ENCODE measurements around the gene RHAG. TPM values are rescaled to one million over a fixed set of nuclear protein-coding genes. Genes with fewer than 3 reads are reported as not detected.

RHAG gene
- total and polyA plus RNA-seq, 2 donors (not counting 1 experiment from before 2014, with no cell fraction given): not detected

- H3K9me3 Mint-ChIP-seq (ENCODE audit: insufficient read depth): no peaks in the 10 kb centered on the region
- Histone ChIP-seq H4K20me1 (ENCODE audit: control insufficient read depth, insufficient read depth, low read length, poor library complexity, severe bottlenecking) (no peaks in the 10 kb centered on the region), H3K4me3 (ENCODE audit: control extremely low read depth in 1 of 5, extremely low read depth in 1 of 5, insufficient read depth in 1 of 5, low read depth in 2 of 5, low read length in 4 of 5) (no peak overlapping the region), H3K9ac (ENCODE audit: low read length) (no peak overlapping the region), H3K4me1 (ENCODE audit: control insufficient read depth in 2 of 2, insufficient read depth in 2 of 2, low read length in 2 of 2) (no peaks in the 10 kb centered on the region), H3K79me2 (ENCODE audit: control insufficient read depth, insufficient read depth, low read length) (no peaks in the 10 kb centered on the region), H3K27me3 (replicated peaks in 1 of 4; ENCODE audit: control extremely low read depth in 1 of 4, control insufficient read depth in 3 of 4, insufficient read depth in 4 of 4, low read length in 3 of 4) (no peaks in the 10 kb centered on the region), H2AFZ (ENCODE audit: insufficient read depth, low read depth, low read length, poor library complexity, severe bottlenecking) (no peak overlapping the region), H3K27ac (ENCODE audit: low read length in 2 of 2) (no peak overlapping the region), H3K36me3 (replicated peaks in 1 of 2; ENCODE audit: control extremely low read depth in 1 of 2, control insufficient read depth in 1 of 2, extremely low read depth in 1 of 2, insufficient read depth in 2 of 2, low read length in 1 of 2) (no peaks in the 10 kb centered on the region), H3K4me2 (replicated peaks; ENCODE audit: low read depth, low read length, poor library complexity, severe bottlenecking) (no peak overlapping the region), H3K9me3 (ENCODE audit: control extremely low read depth in 1 of 3, control insufficient read depth in 2 of 3, insufficient read depth in 1 of 3, low read length in 2 of 3) (no peaks in the 10 kb centered on the region)
- intact Hi-C loops (cut with micrococcal nuclease): no loop called here
- no peaks in the 10 kb centered on the region for H3K4me1 Mint-ChIP-seq
- no peak overlapping the region for H3K27ac Mint-ChIP-seq
- DNase-seq: no peak
- TF ChIP-seq EZH2 (IDR thresholded peaks at IDR 0.05; ENCODE audit: borderline replicate concordance, insufficient read depth, low read depth, low read length, poor library complexity, severe bottlenecking) (no peak), CTCF (IDR thresholded peaks at IDR 0.05) (no peak)
- no CpG with 5 or more reads among the region's 2 CpGs for WGBS (ENCODE audit: insufficient coverage)
- no peak for ATAC-seq (ENCODE audit: low read depth)
- H3K27me3 Mint-ChIP-seq: peaks cover 3% of the 10 kb centered on the region
- ChIA-PET CTCF (no interaction called here), POLR2A (no interaction called here)
- H3K4me3 Mint-ChIP-seq: no peak overlapping the region
Observed at GRCh38 chr6:49651239-49651638, 14.6 kb upstream of the RHAG start.

- 60% methylated on average over 1 of the region's 1 CpG for WGBS (ENCODE audit: insufficient coverage)
- H3K27ac Mint-ChIP-seq: no peak overlapping the region
- Histone ChIP-seq H3K27ac (ENCODE audit: low read length in 2 of 2) (no peak overlapping the region), H3K9me3 (ENCODE audit: control extremely low read depth in 1 of 3, control insufficient read depth in 2 of 3, insufficient read depth in 1 of 3, low read length in 2 of 3) (no peaks in the 10 kb centered on the region), H3K27me3 (replicated peaks in 1 of 4; ENCODE audit: control extremely low read depth in 1 of 4, control insufficient read depth in 3 of 4, insufficient read depth in 4 of 4, low read length in 3 of 4) (no peaks in the 10 kb centered on the region), H3K79me2 (ENCODE audit: control insufficient read depth, insufficient read depth, low read length) (no peaks in the 10 kb centered on the region), H3K4me3 (ENCODE audit: control extremely low read depth in 1 of 5, extremely low read depth in 1 of 5, insufficient read depth in 1 of 5, low read depth in 2 of 5, low read length in 4 of 5) (no peak overlapping the region), H2AFZ (ENCODE audit: insufficient read depth, low read depth, low read length, poor library complexity, severe bottlenecking) (no peak overlapping the region), H3K36me3 (replicated peaks in 1 of 2; ENCODE audit: control extremely low read depth in 1 of 2, control insufficient read depth in 1 of 2, extremely low read depth in 1 of 2, insufficient read depth in 2 of 2, low read length in 1 of 2) (no peaks in the 10 kb centered on the region), H3K4me1 (ENCODE audit: control insufficient read depth in 2 of 2, insufficient read depth in 2 of 2, low read length in 2 of 2) (no peaks in the 10 kb centered on the region), H3K9ac (ENCODE audit: low read length) (no peak overlapping the region), H3K4me2 (replicated peaks; ENCODE audit: low read depth, low read length, poor library complexity, severe bottlenecking) (no peak overlapping the region), H4K20me1 (ENCODE audit: control insufficient read depth, insufficient read depth, low read length, poor library complexity, severe bottlenecking) (no peaks in the 10 kb centered on the region)
- ChIA-PET POLR2A (no interaction called here), CTCF (no interaction called here)
- TF ChIP-seq CTCF (IDR thresholded peaks at IDR 0.05) (no peak), EZH2 (IDR thresholded peaks at IDR 0.05; ENCODE audit: borderline replicate concordance, insufficient read depth, low read depth, low read length, poor library complexity, severe bottlenecking) (no peak)
- H3K4me1 Mint-ChIP-seq: no peaks in the 10 kb centered on the region
- ATAC-seq (ENCODE audit: low read depth) (no peak), DNase-seq (no peak)
- no peak overlapping the region for H3K4me3 Mint-ChIP-seq
- intact Hi-C loops (cut with micrococcal nuclease): no loop called here
- H3K9me3 Mint-ChIP-seq (ENCODE audit: insufficient read depth): no peaks in the 10 kb centered on the region
- H3K27me3 Mint-ChIP-seq: peaks cover under 1% of the 10 kb centered on the region
Observed at GRCh38 chr6:49649988-49650387, 13.3 kb upstream of the RHAG start.

Data from B cell (primary cell).